ENCODE results near the gene DUSP5. TPM values are rescaled to one million over a fixed set of nuclear protein-coding genes. Genes with fewer than 3 reads are reported as not detected.

Gene DUSP5
- total and polyA plus RNA-seq, 2 of the 4 experiments (the other 2 are of a cell fraction), result 42.1 to 48.1 TPM

DNA sequence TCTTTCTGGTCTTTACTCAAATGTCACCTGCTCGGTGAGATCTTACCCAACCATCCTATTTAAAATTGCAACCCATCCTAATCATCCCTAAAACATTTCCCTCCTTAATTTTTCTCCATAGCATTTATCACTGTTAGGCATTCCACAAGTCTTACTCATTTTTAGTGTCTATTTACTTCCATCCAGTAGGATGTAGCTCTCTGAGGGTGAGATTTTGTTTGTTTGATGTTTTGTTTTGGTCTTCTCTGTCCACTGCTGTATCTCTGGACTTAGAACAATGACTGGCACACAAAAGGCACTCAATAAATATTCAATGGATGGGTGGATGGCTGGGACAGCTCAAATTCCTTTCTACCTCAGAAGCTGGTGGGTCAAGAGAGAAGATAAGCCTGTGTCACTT lies 15.8 kb upstream of the DUSP5 start:
- Histone ChIP-seq H4K20me1 (ENCODE audit: insufficient read depth, low read length) (no peaks in the 10 kb centered on the region), H2BK120ac (ENCODE audit: low read depth, low read length) (0 out of 2 replicates have a peak overlapping the region, but pooled peaks have one; percentile 29), H3K9ac (ENCODE audit: low read depth, low read length) (no peak overlapping the region), H4K5ac (ENCODE audit: low read depth, low read length) (no peak overlapping the region), H3K4me3 (ENCODE audit: insufficient read depth, low read depth, low read length) (no peak overlapping the region), H3K4me2 (ENCODE audit: low read depth, low read length) (no peak overlapping the region), H3K79me1 (ENCODE audit: low read depth in 1 of 2, low read length in 2 of 2) (peaks cover 0 to 3% of the 10 kb centered on the region in 2 experiments; a peak in 1 of 4 replicates), H2BK20ac (ENCODE audit: low read depth, low read length) (peak overlapping the region; percentile 32), H2BK5ac (ENCODE audit: low read depth, low read length, poor library complexity, severe bottlenecking) (no peak overlapping the region), H2BK15ac (ENCODE audit: low read depth, low read length) (0 out of 3 replicates have a peak overlapping the region, but pooled peaks have one; percentile 29), H3K56ac (ENCODE audit: extremely low read depth, insufficient read depth, low read length) (no peak overlapping the region), H3K27me3 (ENCODE audit: control insufficient read depth, insufficient read depth, low read length) (no peaks in the 10 kb centered on the region), H3K36me3 (ENCODE audit: control insufficient read depth, insufficient read depth, low read length) (no peaks in the 10 kb centered on the region), H3K4me1 (ENCODE audit: control insufficient read depth, insufficient read depth, low read length) (peaks cover 8% of the 10 kb centered on the region), H3K9me1 (ENCODE audit: insufficient read depth, low read length) (peaks cover 6% of the 10 kb centered on the region; the same call in 1 of the 2 replicates), H4K91ac (ENCODE audit: insufficient read depth, low read depth, low read length) (no peak overlapping the region), H3K4ac (ENCODE audit: low read depth, low read length) (peak overlapping the region; percentile 58), H4K8ac (ENCODE audit: low read depth in 2 of 2, low read length in 2 of 2) (no peak overlapping the region), H2AFZ (replicated peaks; ENCODE audit: low read length, poor library complexity) (no peak overlapping the region), H2AK5ac (ENCODE audit: low read depth, low read length) (peak overlapping the region; percentile 5; the same call in 1 of the 2 replicates), H3K14ac (replicated peaks; ENCODE audit: low read depth, low read length) (no peak overlapping the region), H3K18ac (ENCODE audit: low read depth, low read length) (0 out of 2 replicates have a peak overlapping the region, but pooled peaks have one; percentile 7), H3K9me3 (ENCODE audit: control insufficient read depth, insufficient read depth, low read length) (no peaks in the 10 kb centered on the region), H3K23ac (ENCODE audit: low read depth, low read length) (no peak overlapping the region), H3K27ac (ENCODE audit: insufficient read depth, low read length) (no peak overlapping the region), H2AK9ac (replicated peaks; ENCODE audit: low read depth, low read length, poor library complexity) (no peak overlapping the region)
- in situ Hi-C loops (cut with MboI; ENCODE audit: low sequenced_read_pairs) (no loop called here), dilution Hi-C loops (cut with HindIII; ENCODE audit: low sequenced_read_pairs, unreplicated experiment) (no loop called here), intact Hi-C loops (cut with micrococcal nuclease) (no loop called here)
- WGBS, 2 experiments (ENCODE audit: extremely low coverage in 2 of 2, insufficient read length in 1 of 2), result no CpG with 5 or more reads among the region's 1 CpG
- ChIA-PET POLR2A (ENCODE audit: unreplicated experiment) (no interaction called here), CTCF (no interaction called here)
- TF ChIP-seq RFX5 (IDR thresholded peaks at IDR 0.05; ENCODE audit: low read depth, low read length) (no peak), CEBPB (IDR thresholded peaks at IDR 0.05; ENCODE audit: low read depth, low read length) (peak; percentile 46; the same call in 1 of the 2 replicates)
- BruUV-seq (replicated peaks), result no TSS peak
- ATAC-seq (ENCODE audit: low read depth) (peak; percentile 85), DNase-seq (no peak)
